Skeletal muscle cell (primary cell): ENCODE results near the gene ZBTB40.

Experiments used
- DNase-seq: peaks from one replicate; pipeline ENCODE4 v3.0.0-alpha.2; 2010; ENCODE audit warnings: low read depth
- H3K4me3 ChIP-seq: 2 replicates; pipeline ENCODE4 v1.5.1; 2011; ENCODE audit warnings: low read depth, mild to moderate bottlenecking, control low read depth, low read length, moderate library complexity

Gene ZBTB40

DNA sequence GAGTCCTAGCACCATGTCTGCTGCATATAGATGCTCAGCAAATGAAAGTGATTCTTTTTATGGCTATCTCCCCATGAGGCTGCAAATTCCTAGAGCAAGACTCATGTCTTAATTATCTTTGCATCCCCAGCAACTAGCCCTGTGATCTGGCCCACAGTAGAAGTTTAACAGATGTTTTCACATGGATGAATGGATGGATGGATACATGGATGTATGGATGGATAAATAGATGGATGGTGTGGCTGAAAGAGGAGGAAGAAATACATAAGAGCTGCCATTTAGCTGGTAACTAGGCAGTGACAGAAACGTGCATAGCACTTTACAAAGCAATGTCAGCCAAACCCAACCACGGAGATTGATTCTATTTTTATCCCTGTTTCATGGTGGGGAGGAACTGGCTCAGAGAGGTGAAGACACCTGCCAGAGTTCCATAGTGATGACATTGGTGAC, 32.7 kb upstream of the ZBTB40 start:
- no peak overlapping the region for H3K4me3 ChIP-seq
- DNase-seq, result peak; percentile 26

DNA sequence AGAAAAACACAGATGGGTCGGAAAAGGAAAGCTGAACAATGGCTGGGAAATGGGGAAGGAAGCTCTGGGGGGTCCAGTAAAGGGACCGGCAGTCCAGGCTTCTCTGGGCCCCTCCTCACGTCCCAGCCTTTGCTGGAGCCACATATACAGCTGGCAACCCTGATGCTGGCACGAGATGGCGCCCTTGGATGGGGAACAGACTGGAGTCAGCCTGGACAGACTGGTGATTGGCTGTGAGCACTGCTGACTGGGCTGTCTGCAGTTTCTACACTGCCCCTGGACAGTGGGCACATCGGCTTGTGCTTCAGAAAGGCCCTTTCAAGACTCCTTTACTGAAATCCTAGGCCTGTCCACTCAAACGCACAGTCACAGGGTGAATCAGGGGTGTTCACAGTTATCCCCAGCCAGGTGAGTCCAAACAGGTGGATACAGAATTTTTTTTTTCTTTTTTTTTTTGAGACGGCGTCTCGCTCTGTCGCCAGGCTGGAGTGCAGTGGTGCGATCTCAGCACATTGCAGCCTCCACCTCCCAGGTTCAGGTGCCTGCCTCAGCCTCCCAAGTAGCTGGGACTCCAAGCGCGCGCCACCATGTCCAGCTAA, 31.1 kb upstream of the ZBTB40 start:
- DNase-seq, result peak; percentile 25
- H3K4me3 ChIP-seq, result no peak overlapping the region

DNA sequence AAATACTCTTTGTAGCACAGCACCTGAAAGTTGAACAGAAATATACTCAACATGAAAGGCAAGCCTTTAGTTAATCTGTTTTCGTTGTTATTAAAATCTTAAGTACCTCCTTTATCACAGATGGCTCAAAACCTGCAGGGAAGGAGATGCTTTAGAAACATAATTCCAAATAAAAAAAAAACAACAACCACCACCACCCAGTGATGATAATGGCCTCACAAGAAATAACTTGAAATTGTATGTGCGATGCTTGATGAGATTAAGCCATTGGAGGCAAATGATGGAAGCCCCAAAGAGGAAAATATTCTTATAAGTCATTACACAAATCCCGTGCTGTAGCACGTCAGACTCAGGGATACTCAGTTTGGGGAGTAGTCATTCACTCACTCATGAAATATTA, 24.9 kb upstream of the ZBTB40 start:
- no peak for DNase-seq

DNA sequence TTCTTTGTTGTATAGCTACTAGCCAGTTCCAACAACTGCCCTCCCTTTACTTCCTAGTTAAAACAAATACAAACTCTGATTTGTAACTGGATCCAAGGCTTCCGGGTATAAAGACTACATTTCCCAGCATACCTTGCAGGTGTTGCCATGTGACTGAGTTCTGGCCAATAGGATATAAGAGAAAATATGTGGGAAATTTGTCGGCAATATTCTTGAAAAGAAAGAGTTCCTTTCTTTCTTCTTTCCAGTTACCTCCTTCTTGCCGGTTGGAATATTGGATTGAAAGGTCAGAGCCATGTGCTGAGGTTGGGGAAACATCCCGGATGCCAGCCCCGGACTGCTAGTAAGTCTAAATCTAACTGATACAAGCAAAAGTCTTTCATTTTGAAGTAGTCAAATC, 23.0 kb upstream of the ZBTB40 start:
- peak overlapping the region; percentile 45 for H3K4me3 ChIP-seq
- no peak for DNase-seq

More for the DNA sequence above, 24.9 kb upstream of the ZBTB40 start:
- H3K4me3 ChIP-seq, result no peak overlapping the region

DNA sequence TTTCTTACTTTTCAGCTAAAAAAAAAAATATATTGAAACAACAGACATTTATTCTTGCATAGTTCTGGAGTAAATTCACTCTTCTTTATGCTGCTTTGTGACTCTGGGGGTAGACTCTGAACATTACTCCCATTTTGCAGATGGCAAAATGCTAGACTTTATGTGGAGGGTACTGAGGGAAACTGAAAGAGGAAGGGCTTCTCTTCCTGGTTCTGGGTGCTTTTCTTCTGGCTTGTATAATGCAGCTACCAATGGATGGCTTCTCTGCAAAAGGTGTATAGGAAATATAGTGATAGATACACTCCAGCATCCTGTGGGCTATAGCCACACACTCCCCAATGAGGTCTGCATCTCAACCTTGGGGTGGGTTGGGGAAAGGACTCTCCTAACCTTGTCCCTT, 19.7 kb upstream of the ZBTB40 start:
- H3K4me3 ChIP-seq, result no peak overlapping the region
- no peak for DNase-seq

DNA sequence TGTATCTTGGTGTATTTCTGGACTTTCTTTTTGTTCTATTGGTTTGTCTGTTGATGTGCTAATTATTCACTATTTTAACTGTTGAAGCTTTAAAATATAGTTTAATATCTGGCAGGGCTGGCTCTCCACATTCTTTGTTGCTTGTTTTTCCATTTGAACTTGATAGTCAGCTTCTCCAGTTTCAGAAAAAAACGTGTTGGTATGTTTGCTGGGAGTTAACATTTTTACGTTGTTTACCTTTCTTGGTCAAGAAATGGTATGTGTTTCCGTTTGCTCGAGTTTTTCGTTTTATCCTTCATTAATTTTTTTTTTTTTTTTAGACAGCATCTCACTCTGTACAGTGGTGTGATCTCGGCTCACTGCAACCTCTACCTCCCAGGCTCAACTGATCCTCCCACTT, 16.9 kb upstream of the ZBTB40 start:
- no peak overlapping the region for H3K4me3 ChIP-seq
- no peak for DNase-seq

DNA sequence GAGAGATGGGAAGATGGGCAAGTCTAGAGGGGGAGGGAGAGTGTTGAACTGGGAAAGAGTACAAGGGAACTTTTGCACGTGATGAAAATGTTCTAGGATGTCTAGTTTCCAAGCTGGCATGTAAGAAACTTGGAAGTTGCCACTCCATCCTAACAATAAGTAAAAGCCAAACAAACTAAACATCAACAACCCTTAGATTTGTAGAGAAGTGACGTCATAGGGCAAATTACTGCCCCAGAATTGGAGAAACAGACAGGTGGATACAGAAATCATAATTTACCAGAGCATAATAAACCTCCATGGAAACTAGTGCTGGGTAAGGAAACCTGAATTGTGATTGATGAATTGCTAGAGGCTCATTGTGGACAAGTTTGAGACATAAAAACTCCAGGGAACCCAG, 14.7 kb upstream of the ZBTB40 start:
- DNase-seq, result no peak
- no peak overlapping the region for H3K4me3 ChIP-seq

DNA sequence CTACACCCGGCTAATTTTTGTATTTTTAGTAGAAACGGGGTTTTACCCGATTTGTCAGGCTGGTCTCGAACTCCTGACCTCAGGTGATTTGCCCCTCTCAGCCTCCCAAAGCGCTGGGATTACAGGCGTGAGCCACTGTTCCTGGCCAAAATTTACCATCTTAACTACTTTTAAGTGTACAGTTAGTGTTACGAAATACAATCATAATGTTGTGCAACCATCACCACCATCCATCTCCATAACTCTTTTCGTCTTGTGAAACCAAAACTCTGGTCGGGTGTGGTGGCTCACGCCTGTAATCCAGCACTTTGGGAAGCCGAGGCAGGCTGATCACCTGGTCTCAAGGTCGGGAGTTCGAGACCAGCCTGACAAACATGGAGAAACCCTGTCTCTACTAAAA, 14.1 kb upstream of the ZBTB40 start:
- H3K4me3 ChIP-seq, result no peak overlapping the region
- DNase-seq, result no peak

DNA sequence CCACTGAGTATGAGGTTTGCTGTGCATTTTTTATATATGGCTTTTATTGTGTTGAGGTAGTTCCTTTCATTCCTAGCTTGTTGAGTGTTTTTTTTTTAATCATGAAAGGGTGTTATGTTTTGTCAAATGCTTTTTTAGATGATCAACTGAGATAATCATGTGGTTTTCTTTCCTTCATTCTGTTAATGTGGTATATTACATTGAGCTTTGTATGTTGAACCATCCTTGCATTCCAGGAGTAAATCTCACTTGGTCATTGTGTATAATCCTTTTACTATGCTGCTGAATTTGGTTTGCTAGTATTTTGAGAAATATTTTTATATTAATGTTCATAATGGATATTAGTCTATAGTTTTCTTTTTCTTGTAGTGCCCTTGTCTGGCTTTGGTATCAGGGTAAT, 11.1 kb upstream of the ZBTB40 start:
- no peak overlapping the region for H3K4me3 ChIP-seq
- DNase-seq, result no peak

DNA sequence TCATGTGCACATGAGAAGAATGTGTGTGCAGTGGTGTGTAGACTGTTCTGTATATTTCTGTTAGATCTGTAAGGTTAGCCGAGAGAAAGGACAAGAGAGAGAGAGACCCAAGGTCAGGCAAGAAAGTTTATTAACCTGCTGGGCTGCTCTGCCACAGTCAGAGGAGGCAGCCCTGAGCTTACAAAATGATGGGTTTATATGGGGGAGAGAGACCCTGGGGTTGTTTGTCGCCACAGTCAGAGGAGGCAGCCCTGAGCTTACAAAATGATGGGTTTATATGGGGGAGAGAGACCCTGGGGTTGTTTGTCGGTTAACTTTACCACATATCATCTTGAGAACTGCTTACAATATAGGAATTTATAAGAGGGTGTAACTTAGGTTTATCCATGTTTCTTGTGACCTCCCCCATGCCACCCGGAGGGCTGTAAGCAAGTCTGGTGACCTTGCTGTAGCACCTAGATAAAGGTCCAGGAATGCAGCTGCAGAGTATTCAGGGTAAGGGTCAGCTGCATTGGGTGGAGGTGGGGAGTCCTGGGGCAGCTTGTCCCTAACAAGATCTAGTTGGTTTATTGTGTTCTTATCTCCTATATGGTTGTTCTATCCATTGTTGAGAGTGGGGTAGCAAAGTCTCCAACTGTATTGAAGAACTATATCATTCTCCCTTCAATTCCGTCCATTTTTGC, 9.3 kb upstream of the ZBTB40 start:
- H3K4me3 ChIP-seq, result no peak overlapping the region
- DNase-seq, result no peak

DNA sequence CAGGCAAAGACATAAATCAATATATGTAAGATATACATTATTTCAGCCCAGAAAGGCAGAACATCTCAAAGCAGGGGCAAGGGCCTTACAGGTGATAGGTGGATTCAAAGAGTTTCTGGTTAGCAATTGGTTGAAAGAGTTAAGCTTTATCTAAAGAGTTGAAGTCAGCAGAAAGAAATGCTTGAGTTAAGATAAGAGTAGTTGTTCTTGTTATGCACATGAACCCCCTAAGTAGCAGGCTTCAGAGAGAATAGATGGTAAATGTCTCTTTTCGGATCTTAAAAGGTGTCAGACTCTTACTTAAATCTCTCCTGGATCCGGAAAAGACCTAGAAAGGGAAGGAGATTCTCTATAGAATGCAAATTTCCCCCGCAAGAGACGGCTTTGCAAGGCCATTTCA, 8.3 kb upstream of the ZBTB40 start:
- H3K4me3 ChIP-seq, result no peak overlapping the region
- no peak for DNase-seq

DNA sequence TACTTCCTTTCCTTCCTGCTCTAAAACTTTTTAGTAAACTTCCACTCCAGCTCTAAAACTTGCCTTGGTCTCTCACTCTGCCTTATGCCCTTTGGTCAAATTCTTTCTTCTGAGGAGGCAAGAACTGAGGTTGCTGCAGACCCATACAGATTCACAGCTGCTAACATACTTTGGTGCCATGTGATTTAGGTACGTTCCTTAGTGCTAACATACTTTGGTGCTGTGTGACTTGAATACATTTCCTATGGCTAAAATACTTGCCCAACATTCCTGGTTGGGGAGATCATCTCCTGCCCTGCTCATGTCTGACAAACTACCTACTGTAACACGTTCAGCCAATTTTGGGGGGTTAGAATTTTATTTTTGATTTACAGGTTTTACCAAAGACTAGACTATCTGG, 6.8 kb upstream of the ZBTB40 start:
- DNase-seq, result no peak
- no peak overlapping the region for H3K4me3 ChIP-seq

DNA sequence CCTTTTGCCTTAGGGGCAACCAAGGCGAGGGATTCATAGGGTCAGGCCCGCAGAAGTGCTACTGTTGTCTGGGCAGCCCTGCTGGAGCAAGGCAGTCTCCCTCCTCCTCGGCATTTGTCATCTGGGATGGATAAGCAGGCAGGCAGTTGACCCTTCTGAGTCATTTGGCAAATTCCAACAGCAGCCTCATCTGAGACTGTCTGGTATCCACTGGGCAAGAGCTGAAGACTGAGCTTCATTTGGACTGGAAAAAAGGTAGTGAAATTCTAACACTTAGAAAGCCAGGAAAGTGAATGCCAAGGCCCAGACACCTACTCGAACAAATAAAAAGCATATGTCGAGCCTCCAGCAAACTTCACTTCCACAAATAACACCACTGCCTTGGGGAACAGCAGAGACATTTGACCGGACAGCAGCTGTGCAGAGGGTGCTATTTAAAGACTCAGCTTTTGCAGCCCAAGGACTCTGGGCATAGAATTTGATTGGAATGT, 4.0 kb upstream of the ZBTB40 start:
- H3K4me3 ChIP-seq, result no peak overlapping the region

DNA sequence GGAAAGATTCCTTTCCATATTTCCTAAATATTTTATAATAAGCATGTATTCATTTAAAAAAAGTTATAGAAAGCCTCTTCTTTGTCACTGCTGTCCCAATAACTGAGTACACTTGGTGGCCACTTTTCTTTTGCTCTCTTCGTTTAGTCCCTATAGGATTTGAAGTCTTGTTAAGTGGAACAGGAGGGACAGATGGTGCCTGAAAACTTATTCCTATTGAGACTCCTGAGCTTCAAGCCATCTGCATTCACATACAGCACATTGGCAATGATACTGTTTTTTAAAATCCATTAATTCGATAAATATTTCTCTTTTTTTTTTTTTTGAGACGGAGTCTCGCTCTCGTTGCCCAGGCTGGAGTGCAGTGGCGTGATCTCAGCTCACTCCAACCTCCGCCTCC, 2.0 kb upstream of the ZBTB40 start:
- no peak for DNase-seq
- no peak overlapping the region for H3K4me3 ChIP-seq

More for the DNA sequence above, 4.0 kb upstream of the ZBTB40 start:
- peak; percentile 50 for DNase-seq

DNA sequence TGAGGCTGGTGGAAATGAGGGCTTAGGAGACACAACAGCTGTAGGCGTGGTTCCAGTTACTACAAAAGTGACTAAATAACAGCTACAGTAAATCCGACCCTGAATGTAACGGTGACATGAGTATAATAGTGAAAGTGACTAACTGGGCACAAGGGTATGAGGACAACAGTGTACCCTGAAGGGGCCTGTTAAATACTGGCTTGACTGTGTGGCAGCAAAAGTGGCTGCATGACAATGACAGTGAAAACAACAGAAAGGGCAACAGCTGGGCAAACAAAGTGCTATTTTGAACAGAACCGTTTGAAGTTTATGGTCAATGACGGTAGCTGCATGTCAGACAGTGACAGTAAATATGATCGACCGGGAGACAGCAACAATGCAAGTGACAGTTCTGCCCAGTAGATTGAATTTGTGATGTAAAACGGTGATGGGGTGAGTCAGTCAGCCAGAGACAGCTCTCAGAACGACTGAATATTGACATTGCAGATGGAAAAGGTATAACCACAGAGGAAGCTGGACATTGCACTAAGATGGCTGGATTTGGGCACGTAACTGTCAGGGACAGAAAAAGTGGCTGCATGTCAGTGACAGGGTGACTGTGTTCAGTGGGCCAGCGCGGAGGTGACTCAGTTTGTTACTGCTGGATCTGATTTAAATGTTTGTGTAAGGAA, 1.2 kb upstream of the ZBTB40 start:
- no peak for DNase-seq
- no peak overlapping the region for H3K4me3 ChIP-seq

DNA sequence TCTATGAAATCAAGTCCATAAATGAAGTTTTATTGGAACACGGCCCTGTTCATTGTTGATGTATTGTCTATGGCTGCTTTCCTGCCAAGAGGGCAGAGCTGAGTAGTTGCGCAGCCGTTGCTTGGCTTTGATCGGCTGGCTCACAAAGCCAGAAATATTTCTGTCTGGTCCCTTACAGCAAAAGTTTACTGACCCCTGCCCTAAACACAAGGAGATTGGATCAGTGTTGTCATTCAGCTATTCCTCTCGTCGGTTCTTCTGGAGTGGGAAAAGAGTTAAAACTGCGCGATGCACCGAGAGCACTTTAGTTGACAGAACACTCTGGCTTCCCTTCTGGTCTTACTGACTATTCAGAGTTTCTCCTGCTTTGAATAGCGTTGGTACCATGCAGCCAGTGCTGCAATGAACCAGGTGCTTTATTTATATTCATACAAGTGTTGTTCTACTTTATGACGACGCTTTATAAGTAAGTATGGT, 868 bp downstream of the ZBTB40 start:
- H3K4me3 ChIP-seq, result peak overlapping the region; percentile 85
- DNase-seq, result peak; percentile 18

DNA sequence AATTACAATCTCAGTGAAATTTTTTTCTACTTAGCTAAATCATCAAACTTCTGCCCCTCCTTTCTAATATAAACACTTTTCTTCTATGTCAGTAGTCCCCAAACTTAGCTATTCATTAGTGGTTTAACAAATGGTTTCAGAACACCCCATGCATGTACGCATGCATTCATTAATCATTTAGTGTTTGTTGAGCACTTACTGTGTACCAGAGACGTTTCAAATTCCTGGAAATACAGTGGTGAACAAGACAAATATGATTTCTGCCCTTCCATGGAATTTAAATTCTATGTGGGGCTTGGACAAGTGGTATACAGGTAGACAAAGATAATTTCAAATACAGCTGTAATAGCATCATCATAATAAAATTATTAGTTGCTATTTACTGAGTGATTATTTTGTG, 1.5 kb downstream of the ZBTB40 start:
- no peak for DNase-seq
- no peak overlapping the region for H3K4me3 ChIP-seq

DNA sequence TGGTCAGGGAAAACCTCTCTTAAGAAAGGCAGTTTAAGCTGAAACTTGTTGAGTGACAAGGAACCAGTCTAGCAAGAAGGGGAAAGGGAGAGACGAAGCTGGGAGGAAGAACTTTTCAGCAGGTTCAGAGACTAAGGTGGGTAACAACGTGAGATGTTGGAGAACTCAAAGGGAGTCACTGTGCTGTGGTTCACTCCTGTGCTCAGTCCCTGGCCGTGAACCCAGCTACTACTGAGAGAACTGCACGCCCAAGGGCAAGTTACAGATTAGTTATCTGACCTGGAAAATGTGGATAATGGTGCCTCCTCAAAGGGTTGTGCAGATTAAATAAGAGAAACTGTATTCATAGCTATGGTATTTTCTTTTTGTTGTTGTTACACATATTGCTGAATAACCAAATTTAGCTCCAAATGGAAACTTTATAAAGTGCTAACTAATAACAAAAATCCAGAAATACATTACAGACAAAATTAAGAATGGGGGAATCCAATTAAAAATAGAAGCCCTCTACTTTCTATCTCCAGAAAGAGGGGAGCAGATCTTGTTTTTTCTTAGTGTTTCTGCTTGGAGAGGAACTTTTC, 2.9 kb downstream of the ZBTB40 start:
- H3K4me3 ChIP-seq, result no peak overlapping the region
- DNase-seq, result no peak

DNA sequence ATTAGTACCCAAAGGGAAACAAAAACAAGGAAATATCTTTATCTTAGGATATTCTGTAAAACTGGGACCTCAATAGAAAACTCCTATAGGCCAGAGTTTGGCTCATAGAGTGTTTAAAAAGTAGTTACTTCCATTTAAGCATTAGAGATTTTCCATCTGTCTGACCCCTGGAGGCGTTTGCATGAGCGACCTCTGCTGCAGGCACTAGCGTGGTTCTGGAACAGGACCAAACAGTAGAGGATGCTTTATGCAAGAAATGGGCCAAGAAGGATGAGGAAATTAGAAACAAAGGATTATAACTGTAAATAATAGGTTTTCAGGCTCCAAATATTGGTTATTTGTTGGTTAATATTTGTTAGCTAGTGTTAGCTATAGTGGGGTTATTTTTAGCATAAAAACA, 5.7 kb downstream of the ZBTB40 start:
- no peak for DNase-seq
- H3K4me3 ChIP-seq, result no peak overlapping the region

DNA sequence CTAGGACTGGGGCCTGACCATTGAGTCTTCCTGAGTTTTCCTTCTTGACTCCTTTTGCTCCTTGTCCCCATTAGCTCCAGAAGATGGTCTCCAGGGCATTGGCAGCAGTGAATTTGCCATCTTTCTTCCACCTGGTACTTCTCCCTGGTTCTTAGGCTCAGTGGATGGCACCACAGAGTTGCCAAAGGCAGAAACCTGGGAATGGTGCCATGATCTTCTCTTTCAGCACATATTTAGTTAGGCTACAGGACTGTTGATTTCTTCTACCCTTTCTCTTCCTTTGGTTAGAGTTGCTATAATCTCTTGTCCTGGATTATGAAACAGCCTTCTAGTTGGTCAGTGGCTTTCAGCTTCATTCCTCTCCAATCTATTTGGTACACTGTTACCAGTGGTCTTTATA, 6.2 kb downstream of the ZBTB40 start:
- DNase-seq, result no peak
- H3K4me3 ChIP-seq, result no peak overlapping the region
